Panc1 (cell line): ENCODE results near the gene DDX10. TPM values are rescaled to one million over a fixed set of nuclear protein-coding genes. Genes with fewer than 3 reads are reported as not detected.

Experiments
- ATAC-seq: fragments of 200-7000 bp; cut with Tn5 transposase; 2 replicates; pipeline ENCODE4 v1.9.1; 2020; ENCODE audit warnings: mild to moderate bottlenecking, moderate library complexity
- BruUV-seq: library from RNA; stranded (reverse); fragments of 400-500 nt; replicated peaks from 2 replicates; lab custom pipeline; 2021; lab: Mats Ljungman, UMichigan
- CTCF ChIA-PET: fragments of 300-600 bp; sonication (Branson Sonifier 250); formaldehyde crosslinking; loops from one replicate; lab custom pipeline; 2022; ENCODE audit warnings: antibody characterized with exemption; lab: Charles Lee
- POLR2A ChIA-PET: fragments of 300-600 bp; sonication (Branson Sonifier 250); formaldehyde crosslinking; loops from one replicate; lab custom pipeline; 2022; ENCODE audit warnings: antibody characterized with exemption; lab: Charles Lee
- DNase-seq: peaks from one replicate; pipeline ENCODE4 v3.0.0-alpha.2; 2010; ENCODE audit warnings: low read depth, low spot score
- H3K27ac ChIP-seq: 2 replicates; pipeline ENCODE4 v1.5.1; 2011; ENCODE audit warnings: mild to moderate bottlenecking, low read length, inconsistent platforms
- H3K27me3 ChIP-seq: fragments of 200-500 bp; sonication (Bioruptor generic); 2 replicates; pipeline ENCODE4 v1.6.0; 2014; ENCODE audit warnings: low read length, inconsistent platforms; ENCODE audit not compliant: control insufficient read depth, insufficient read depth
- H3K36me3 ChIP-seq: fragments of 200-500 bp; sonication (Bioruptor generic); 2 replicates; pipeline ENCODE4 v1.5.1; 2014; ENCODE audit warnings: inconsistent platforms, mild to moderate bottlenecking, low read length, moderate library complexity; ENCODE audit not compliant: control insufficient read depth, insufficient read depth
- H3K4me1 ChIP-seq: 2 replicates; pipeline ENCODE4 v1.5.1; 2011; ENCODE audit warnings: inconsistent platforms, mild to moderate bottlenecking, low read length, moderate library complexity; ENCODE audit not compliant: control insufficient read depth, insufficient read depth
- H3K4me3 ChIP-seq, 2 experiments: 2 replicates each; pipeline ENCODE4 v1.5.1; 2011 to 2012; ENCODE audit warnings: low read depth in 2 of 2, low read length in 2 of 2, mild to moderate bottlenecking in 2 of 2, inconsistent platforms in 1 of 2, moderate library complexity in 1 of 2
- H3K9me3 ChIP-seq: fragments of 200-500 bp; sonication (Bioruptor generic); 2 replicates; pipeline ENCODE4 v1.5.1; 2014; ENCODE audit warnings: low read depth, mild to moderate bottlenecking, inconsistent platforms, low read length, moderate library complexity; ENCODE audit not compliant: control insufficient read depth, insufficient read depth
- CTCF ChIP-seq: fragments of 450-650 bp; IDR thresholded peaks from 2 replicates; pipeline ENCODE4 v1.5.1; 2017; ENCODE audit warnings: mild to moderate bottlenecking
- POLR2AphosphoS5 ChIP-seq: IDR thresholded peaks from 2 replicates; pipeline ENCODE4 v1.6.1; 2012; ENCODE audit warnings: mild to moderate bottlenecking, low read depth, low read length, moderate library complexity
- REST ChIP-seq, 2 experiments: IDR thresholded peaks; 2 replicates each; pipeline ENCODE4 v1.6.1; 2011 to 2012; ENCODE audit warnings: low read depth in 2 of 2, control low read depth in 1 of 2, low read length in 1 of 2, mild to moderate bottlenecking in 1 of 2, moderate library complexity in 1 of 2; ENCODE audit not compliant: insufficient read depth in 1 of 2
- SIN3A ChIP-seq: IDR thresholded peaks from 2 replicates; pipeline ENCODE4 v1.6.1; 2012; ENCODE audit warnings: low read depth, mild to moderate bottlenecking, low read length, moderate library complexity, borderline replicate concordance; ENCODE audit not compliant: insufficient read depth
- TCF7L2 ChIP-seq: IDR thresholded peaks from 2 replicates; pipeline ENCODE4 v1.6.1; 2011; ENCODE audit warnings: mild to moderate bottlenecking, low read depth, low read length, inconsistent platforms
- in situ Hi-C: cut with HindIII; loops from 2 replicates; pipeline ENCODE4 v1.10.0; 2016; ENCODE audit warnings: low sequenced_read_pairs, low pct_unique_long_range_greater_than_20kb
- intact Hi-C: fragments of 100-400 bp; cut with micrococcal nuclease; formaldehyde crosslinking; loops from one replicate; pipeline ENCODE4 v1.10.0; 2022; ENCODE audit not compliant: unreplicated experiment
- total RNA-seq: library from RNA; stranded (reverse); gene quantifications from one replicate; pipeline ENCODE4 v1.2.1, GENCODE V29; 2021; ENCODE audit not compliant: unreplicated experiment

DDX10 gene
- total RNA-seq, 1 experiment from 2014 or later = 48.8 TPM

- H3K4me1 ChIP-seq = no peaks in the 10 kb centered on the region
- ATAC-seq (no peak), DNase-seq (no peak)
- BruUV-seq = no TSS peak
- intact Hi-C loops = no loop called here
- TF ChIP-seq CTCF (no peak), SIN3A (no peak), TCF7L2 (no peak), POLR2AphosphoS5 (no peak), REST (IDR thresholded peaks at IDR 0.05; ENCODE audit: insufficient read depth in 1 of 2, low read depth in 2 of 2, low read length in 1 of 2) (no peak)
- no peaks in the 10 kb centered on the region for H3K9me3 ChIP-seq
- POLR2A ChIA-PET = no interaction called here
- CTCF ChIA-PET = no interaction called here
- H3K27me3 ChIP-seq = no peaks in the 10 kb centered on the region
- no peaks in the 10 kb centered on the region for H3K36me3 ChIP-seq
- in situ Hi-C loops = no loop called here
- no peak overlapping the region for H3K4me3 ChIP-seq
- H3K27ac ChIP-seq = no peak overlapping the region
Measured at GRCh38 chr11:108938604-108939003, 273.7 kb downstream of the DDX10 start.

GRCh38 chr11:108939135-108939534 lies 274.3 kb downstream of the DDX10 start:
- no peaks in the 10 kb centered on the region for H3K4me1 ChIP-seq
- BruUV-seq = no TSS peak
- DNase-seq = no peak
- intact Hi-C loops = no loop called here
- no peak for ATAC-seq
- in situ Hi-C loops = no loop called here
- ChIA-PET CTCF (no interaction called here), POLR2A (no interaction called here)
- TF ChIP-seq POLR2AphosphoS5 (no peak), CTCF (no peak), REST (IDR thresholded peaks at IDR 0.05; ENCODE audit: insufficient read depth in 1 of 2, low read depth in 2 of 2, low read length in 1 of 2) (no peak), TCF7L2 (no peak), SIN3A (no peak)
- H3K27ac ChIP-seq = no peak overlapping the region
- H3K9me3 ChIP-seq = no peaks in the 10 kb centered on the region
- H3K27me3 ChIP-seq = no peaks in the 10 kb centered on the region
- H3K36me3 ChIP-seq = no peaks in the 10 kb centered on the region
- H3K4me3 ChIP-seq = no peak overlapping the region
